ENCODE measurements around the gene BCL11B. TPM values are rescaled to one million over a fixed set of nuclear protein-coding genes. Genes with fewer than 3 reads are reported as not detected.

The BCL11B gene
- total and polyA plus RNA-seq, 4 donors: 0.04 to 0.42 (median 0.16) TPM

DNA sequence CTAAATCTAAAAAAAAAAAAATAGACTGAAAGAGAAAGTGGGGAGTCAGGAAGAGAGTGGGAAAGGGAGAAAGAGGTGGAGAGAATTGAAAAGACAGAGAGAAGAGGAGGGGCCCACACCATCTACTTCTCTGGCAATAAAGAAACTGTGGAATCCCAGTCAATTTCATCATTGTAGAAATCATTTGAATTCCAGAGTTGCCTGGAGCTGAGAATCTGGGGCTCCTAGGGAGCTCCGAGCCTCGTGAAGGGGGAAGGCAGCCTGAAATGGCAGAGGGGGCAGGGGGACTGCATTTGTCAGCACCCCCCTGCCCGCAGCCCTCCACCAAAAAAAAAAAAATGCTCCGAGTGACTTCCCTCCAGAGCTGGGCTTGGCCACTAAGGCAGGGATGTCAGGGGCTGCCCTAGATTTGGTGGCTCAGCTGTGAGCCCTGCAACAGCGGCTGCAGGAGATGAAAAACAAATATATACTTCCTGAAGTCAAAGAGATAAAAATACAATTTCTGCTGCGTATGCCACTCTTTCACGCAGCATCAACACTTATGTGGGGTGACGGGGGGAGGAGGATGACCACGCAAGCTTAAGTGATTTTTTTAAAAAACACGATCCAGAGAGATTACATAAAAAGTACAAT lies 80.5 kb downstream of the BCL11B start:
- Histone ChIP-seq H3K27me3 (ENCODE audit: control insufficient read depth in 4 of 4, insufficient read depth in 4 of 4, low read length in 3 of 4) (no peaks in the 10 kb centered on the region), H3K27ac (ENCODE audit: low read depth in 1 of 2, low read length in 2 of 2) (no peak overlapping the region), H3K4me1 (ENCODE audit: control insufficient read depth in 4 of 4, insufficient read depth in 4 of 4, low read length in 3 of 4) (peaks cover 5 to 12% (median 9%) of the 10 kb centered on the region in 4 donors), H3K9me3 (ENCODE audit: control insufficient read depth in 4 of 4, low read length in 3 of 4) (no peaks in the 10 kb centered on the region), H3K4me3 (ENCODE audit: low read depth in 1 of 3, low read length in 3 of 3) (peak overlapping the region in 2 of 3 donors; percentile 28 to 52), H3K9ac (ENCODE audit: low read depth in 1 of 2, low read length in 2 of 2) (peak overlapping the region in 1 of 2 donors; percentile 48), H3K36me3 (ENCODE audit: control insufficient read depth in 4 of 4, insufficient read depth in 3 of 4, low read depth in 1 of 4, low read length in 3 of 4) (no peaks in the 10 kb centered on the region)
- TF ChIP-seq NR2F2 (IDR thresholded peaks at IDR 0.05): no peak
- no peak for TF ChIP-seq HNF4A (conservative IDR thresholded peaks at IDR 0.05)
- no peak for TF ChIP-seq REST (IDR thresholded peaks at IDR 0.05)
- no peak for TF ChIP-seq EGR1 (IDR thresholded peaks at IDR 0.05; ENCODE audit: low read depth in 2 of 2)
- TF ChIP-seq HNF4G (IDR thresholded peaks at IDR 0.05): no peak
- no peak for TF ChIP-seq JUND (IDR thresholded peaks at IDR 0.05)
- TF ChIP-seq, protein P1, sequence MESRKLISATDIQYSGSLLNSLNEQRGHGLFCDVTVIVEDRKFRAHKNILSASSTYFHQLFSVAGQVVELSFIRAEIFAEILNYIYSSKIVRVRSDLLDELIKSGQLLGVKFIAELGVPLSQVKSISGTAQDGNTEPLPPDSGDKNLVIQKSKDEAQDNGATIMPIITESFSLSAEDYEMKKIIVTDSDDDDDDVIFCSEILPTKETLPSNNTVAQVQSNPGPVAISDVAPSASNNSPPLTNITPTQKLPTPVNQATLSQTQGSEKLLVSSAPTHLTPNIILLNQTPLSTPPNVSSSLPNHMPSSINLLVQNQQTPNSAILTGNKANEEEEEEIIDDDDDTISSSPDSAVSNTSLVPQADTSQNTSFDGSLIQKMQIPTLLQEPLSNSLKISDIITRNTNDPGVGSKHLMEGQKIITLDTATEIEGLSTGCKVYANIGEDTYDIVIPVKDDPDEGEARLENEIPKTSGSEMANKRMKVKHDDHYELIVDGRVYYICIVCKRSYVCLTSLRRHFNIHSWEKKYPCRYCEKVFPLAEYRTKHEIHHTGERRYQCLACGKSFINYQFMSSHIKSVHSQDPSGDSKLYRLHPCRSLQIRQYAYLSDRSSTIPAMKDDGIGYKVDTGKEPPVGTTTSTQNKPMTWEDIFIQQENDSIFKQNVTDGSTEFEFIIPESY (IDR thresholded peaks at IDR 0.05): no peak
- TF ChIP-seq RAD21 (IDR thresholded peaks at IDR 0.05): no peak
- no peak for TF ChIP-seq YY1 (IDR thresholded peaks at IDR 0.05)
- no peak for TF ChIP-seq FOXA2 (IDR thresholded peaks at IDR 0.05)
- TF ChIP-seq ATF3 (IDR thresholded peaks at IDR 0.05): no peak
- TF ChIP-seq, protein P2, sequence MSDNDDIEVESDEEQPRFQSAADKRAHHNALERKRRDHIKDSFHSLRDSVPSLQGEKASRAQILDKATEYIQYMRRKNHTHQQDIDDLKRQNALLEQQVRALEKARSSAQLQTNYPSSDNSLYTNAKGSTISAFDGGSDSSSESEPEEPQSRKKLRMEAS (IDR thresholded peaks at IDR 0.05): no peak
- TF ChIP-seq TAF1 (conservative IDR thresholded peaks at IDR 0.05): no peak
- TF ChIP-seq, protein P3, sequence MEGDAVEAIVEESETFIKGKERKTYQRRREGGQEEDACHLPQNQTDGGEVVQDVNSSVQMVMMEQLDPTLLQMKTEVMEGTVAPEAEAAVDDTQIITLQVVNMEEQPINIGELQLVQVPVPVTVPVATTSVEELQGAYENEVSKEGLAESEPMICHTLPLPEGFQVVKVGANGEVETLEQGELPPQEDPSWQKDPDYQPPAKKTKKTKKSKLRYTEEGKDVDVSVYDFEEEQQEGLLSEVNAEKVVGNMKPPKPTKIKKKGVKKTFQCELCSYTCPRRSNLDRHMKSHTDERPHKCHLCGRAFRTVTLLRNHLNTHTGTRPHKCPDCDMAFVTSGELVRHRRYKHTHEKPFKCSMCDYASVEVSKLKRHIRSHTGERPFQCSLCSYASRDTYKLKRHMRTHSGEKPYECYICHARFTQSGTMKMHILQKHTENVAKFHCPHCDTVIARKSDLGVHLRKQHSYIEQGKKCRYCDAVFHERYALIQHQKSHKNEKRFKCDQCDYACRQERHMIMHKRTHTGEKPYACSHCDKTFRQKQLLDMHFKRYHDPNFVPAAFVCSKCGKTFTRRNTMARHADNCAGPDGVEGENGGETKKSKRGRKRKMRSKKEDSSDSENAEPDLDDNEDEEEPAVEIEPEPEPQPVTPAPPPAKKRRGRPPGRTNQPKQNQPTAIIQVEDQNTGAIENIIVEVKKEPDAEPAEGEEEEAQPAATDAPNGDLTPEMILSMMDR (IDR thresholded peaks at IDR 0.05; ENCODE audit: low read depth, low read length, missing input control): no peak
- no peak for TF ChIP-seq RXRA (IDR thresholded peaks at IDR 0.05)
- no peak for TF ChIP-seq SP1 (IDR thresholded peaks at IDR 0.05)
- no peak for TF ChIP-seq FOXA1 (IDR thresholded peaks at IDR 0.05)
- WGBS: 39% methylated on average over 10 of the region's 10 CpGs
- no peak for DNase-seq (ENCODE audit: low spot score)

All from liver (tissue), 9 donors.